ENCODE data around the gene UAP1.

DNA sequence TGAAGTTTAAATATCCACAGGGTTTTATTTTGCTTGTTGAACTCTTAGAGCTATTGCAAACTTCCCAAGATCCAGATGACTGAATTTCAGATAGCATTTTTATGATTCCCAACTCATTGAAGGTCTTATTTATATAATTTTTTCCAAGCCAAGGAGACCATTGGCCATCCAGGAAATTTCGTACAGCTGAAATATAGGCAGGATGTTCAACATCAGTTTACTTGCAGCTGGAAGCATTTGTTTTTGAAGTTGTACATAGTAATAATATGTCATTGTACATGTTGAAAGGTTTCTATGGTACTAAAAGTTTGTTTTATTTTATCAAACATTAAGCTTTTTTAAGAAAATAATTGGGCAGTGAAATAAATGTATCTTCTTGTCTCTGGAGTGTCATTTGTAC is 37.9 kb downstream of the UAP1 start:
- TF ChIP-seq, protein P1, sequence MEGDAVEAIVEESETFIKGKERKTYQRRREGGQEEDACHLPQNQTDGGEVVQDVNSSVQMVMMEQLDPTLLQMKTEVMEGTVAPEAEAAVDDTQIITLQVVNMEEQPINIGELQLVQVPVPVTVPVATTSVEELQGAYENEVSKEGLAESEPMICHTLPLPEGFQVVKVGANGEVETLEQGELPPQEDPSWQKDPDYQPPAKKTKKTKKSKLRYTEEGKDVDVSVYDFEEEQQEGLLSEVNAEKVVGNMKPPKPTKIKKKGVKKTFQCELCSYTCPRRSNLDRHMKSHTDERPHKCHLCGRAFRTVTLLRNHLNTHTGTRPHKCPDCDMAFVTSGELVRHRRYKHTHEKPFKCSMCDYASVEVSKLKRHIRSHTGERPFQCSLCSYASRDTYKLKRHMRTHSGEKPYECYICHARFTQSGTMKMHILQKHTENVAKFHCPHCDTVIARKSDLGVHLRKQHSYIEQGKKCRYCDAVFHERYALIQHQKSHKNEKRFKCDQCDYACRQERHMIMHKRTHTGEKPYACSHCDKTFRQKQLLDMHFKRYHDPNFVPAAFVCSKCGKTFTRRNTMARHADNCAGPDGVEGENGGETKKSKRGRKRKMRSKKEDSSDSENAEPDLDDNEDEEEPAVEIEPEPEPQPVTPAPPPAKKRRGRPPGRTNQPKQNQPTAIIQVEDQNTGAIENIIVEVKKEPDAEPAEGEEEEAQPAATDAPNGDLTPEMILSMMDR (IDR thresholded peaks at IDR 0.05), result no peak
- TF ChIP-seq EP300 (IDR thresholded peaks at IDR 0.05) (no peak), POLR2AphosphoS5 (IDR thresholded peaks at IDR 0.05) (no peak)

Measured in esophagus muscularis mucosa (tissue), 4 donors.